Fibroblast of skin of scalp (primary cell): ENCODE results near the gene SMIM45.

ENCODE experiments used
- DNase-seq: peaks from one replicate; pipeline ENCODE4 v3.0.0-alpha.2; 2013

SMIM45 gene

DNA sequence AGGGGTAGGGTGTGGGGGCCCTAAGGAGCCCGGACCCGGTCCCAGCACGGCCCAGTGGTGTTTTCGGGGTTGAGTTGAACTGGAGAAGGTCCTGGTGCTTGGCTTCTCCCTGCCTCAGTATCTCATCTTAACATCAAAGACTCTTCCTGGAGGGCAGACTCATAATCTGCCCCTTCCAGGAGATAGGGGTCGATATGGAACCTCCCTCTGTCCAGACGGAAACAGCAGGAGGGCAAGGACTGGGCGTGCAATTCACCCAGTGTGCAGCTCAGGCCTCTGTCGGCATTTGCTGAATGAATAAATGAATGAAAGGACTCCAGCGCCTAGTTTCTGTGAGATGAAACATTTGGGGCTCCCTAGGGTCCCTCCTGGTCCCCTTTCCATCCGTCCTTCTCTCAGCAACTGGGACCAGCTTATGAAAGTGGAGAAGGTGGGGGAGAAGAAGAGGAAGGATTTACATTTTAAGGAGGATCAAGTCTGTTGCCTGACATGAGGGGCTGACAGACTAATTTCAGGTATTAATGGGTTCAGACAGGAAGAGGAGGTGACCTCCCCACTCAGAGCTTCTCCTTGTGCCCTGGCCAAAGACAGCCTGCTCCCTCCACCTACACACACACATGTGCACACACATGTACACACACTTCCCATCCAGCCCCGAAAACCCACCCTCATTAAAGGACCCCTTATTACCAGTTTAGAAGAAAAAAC is 36.0 kb upstream of the SMIM45 start:
- DNase-seq: no peak

GRCh38 chr22:41916745-41917358 is 35.1 kb upstream of the SMIM45 start:
- no peak for DNase-seq

GRCh38 chr22:41917375-41917902 is 34.5 kb upstream of the SMIM45 start:
- DNase-seq: no peak

GRCh38 chr22:41917903-41918791 is 33.8 kb upstream of the SMIM45 start:
- peak; percentile 70 for DNase-seq

GRCh38 chr22:41919357-41920224 is 32.4 kb upstream of the SMIM45 start:
- peak; percentile 75 for DNase-seq

DNA sequence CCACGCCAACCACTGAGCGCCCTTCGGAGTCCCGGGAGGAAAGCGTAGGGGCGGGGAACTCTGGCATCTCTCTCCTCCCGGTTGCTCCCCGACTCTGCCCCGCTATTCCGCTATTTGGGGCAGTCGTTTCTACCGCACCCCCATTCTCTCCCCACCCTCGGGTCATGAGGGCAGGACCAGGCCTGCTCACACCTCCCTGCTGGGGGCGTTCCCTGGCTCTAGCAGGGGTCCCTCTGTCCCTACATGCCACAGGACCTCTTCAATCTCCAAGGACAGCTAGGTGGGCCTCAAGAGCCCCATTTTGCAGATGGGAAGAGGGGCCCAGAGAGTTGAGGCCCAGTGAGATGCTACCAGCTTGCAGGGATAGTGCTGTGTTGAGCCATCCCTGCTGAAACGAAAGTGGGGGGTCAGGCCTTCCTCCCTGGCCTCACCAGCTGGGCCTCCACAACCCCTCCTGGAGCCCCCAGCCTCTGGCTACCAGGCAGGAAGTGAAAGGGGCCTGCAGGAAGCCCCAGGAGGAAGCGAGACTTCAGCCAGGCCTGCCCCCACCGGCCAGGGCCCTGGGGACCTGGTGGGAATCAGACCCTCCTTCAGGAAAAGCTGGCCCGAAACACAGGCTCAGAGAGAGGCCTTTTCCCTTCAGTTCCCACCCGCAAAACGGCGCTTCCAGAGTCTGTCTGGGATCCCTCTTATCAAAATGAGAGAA is 31.5 kb upstream of the SMIM45 start:
- DNase-seq: no peak

DNA sequence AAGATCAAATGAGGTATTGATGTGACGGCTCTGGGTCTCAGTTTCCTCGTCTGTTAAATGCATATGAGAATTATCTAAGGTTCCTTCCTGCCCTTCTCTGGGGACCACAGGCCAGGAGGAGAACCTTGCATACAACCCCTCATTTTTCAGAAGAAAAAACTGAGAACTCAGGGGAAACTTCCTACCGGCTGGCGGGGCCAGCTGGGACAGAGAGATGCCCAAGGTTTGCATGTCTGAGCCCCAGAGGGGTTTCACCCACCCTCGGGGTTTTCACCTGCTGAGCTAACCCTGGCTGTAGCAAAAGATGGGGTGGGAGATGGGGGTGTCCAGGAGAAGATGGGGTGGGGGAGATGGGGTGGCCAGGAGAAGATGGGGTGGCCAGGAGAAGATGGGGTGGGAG is 29.6 kb upstream of the SMIM45 start:
- no peak for DNase-seq

GRCh38 chr22:41922940-41923594 is 28.9 kb upstream of the SMIM45 start:
- no peak for DNase-seq

GRCh38 chr22:41923595-41924276 is 28.2 kb upstream of the SMIM45 start:
- no peak for DNase-seq

- peak; percentile 40 for DNase-seq
These were observed 26.0 kb upstream of the SMIM45 start for GRCh38 chr22:41925783-41926460.

DNA sequence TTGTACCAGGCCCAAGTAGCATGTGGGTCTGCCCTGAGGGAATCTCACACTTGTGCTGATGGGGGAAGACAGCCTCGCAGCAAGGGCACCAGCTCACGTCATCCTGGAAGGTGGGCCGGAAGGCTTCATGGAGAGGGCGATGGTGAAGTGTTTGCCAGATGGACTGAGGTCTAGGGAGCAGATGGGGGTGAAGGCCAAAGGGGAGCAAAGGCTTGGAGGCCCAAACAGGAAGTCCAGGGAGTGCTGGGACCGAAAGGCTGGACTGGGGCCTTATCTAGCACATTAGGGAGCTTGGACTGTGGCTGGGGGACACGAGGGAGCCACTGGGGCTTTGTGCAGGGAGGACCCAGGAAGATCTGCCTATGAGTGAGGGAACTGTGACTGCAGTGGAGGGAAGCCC is 24.1 kb upstream of the SMIM45 start:
- DNase-seq: no peak

GRCh38 chr22:41928593-41929417 is 23.1 kb upstream of the SMIM45 start:
- DNase-seq: no peak

- no peak for DNase-seq
These were observed 22.5 kb upstream of the SMIM45 start for GRCh38 chr22:41929418-41929810.

DNA sequence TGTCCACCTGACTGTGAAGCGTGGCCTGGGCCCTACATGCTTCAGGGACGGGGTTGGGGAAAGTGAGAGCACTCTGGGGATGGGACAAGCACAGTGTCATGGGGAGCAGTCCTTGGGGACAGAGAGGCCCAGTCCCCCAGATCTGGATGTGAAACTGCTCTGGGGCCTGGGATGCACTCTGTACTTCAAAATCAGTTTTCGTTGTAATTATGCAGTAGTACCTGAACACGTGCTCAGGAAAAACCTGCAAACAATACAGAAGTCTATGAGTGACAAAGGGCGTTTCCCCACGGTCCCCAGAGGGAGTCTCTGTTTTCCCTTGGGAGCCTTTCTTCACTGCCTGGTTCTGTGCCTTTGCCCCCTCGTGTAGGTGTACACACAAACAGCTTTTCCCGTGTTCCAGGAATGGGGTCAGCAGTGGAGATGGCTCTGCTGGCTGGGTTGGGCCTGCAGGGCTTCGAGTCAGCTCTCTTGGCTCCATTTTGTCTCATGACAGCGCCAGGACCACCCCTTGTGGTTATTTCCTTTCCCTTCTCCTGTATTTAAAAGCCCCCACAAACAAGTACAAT is 20.2 kb upstream of the SMIM45 start:
- no peak for DNase-seq

GRCh38 chr22:41932353-41932752 is 19.6 kb upstream of the SMIM45 start:
- no peak for DNase-seq

- no peak for DNase-seq
These were observed 18.4 kb upstream of the SMIM45 start for GRCh38 chr22:41933411-41934177.

DNA sequence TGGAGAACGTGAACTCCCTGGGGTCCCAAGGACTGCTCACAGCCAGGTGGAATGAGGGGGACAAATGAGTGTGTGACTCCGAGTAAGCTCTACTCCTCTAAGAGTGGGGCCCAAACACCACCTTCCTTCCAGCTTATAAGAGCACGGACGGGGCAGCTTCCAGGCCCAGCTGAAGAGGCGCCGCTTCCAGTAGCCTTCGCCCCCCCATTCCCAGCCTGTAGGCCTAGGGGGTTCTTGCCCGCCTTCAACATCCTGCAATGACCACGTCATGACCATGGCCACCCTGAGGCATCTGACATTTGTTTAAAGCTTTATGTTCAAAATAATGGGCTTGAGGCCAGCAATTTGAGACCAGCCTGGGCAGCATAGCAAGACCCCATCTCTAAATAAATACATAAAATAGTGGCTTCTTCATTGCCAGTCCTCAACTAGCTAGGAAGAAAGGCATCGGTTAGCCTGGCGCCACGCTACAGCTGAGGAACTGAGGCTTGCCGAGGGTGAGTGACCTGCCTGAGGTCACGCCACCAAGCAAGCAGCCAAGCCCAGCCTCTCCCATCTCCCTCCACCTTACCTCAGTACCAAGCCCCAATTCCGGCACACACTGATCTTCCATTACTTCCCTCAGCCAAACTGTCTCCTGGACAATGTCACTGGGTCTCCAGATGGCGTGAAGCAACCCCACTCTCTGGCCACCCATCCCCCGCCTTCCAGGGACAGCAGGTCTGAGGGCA is 17.5 kb upstream of the SMIM45 start:
- no peak for DNase-seq
